Measurements from ENCODE around the gene USP11. TPM values are rescaled to one million over a fixed set of nuclear protein-coding genes. Genes with fewer than 3 reads are reported as not detected.

USP11 gene
- total and polyA plus RNA-seq, 2 experiments from 2014 or later: 64.2 to 65.1 TPM

DNA sequence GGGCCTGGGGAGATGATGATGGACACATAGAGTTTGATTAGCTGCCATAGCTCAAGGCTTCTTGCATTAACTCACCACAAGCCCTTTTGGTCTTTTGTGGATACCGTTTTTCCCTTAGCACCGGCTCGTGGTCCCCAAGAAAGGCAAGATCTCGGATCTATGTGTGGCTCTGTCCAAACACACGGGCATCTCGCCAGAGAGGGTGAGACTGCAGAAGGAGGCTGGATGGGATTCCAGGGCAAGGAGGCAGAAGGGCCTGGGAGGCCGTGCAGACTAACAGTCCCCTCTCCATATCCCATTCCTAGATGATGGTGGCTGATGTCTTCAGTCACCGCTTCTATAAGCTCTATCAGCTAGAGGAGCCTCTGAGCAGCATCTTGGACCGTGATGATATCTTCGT is 9.5 kb downstream of the USP11 start:
- no peak for ATAC-seq
- Histone ChIP-seq H3K4me2 (no peak overlapping the region), H3K9me2 (ENCODE audit: insufficient read depth) (no peaks in the 10 kb centered on the region), H3K4me1 (ENCODE audit: insufficient read depth) (no peaks in the 10 kb centered on the region), H3F3A (replicated peaks; ENCODE audit: low read depth) (no peaks in the 10 kb centered on the region), H2AFZ (no peak overlapping the region), H3K79me2 (replicated peaks; ENCODE audit: insufficient read depth) (peaks cover 14% of the 10 kb centered on the region), H3K4me3 (no peak overlapping the region), H3K27ac (ENCODE audit: low read depth) (no peak overlapping the region), H3K36me3 (ENCODE audit: insufficient read depth) (no peaks in the 10 kb centered on the region), H3K27me3 (ENCODE audit: insufficient read depth) (no peaks in the 10 kb centered on the region), H4K20me1 (replicated peaks; ENCODE audit: insufficient read depth) (no peaks in the 10 kb centered on the region)
- H3K4me1 Mint-ChIP-seq: no peaks in the 10 kb centered on the region
- TF ChIP-seq, protein P1, sequence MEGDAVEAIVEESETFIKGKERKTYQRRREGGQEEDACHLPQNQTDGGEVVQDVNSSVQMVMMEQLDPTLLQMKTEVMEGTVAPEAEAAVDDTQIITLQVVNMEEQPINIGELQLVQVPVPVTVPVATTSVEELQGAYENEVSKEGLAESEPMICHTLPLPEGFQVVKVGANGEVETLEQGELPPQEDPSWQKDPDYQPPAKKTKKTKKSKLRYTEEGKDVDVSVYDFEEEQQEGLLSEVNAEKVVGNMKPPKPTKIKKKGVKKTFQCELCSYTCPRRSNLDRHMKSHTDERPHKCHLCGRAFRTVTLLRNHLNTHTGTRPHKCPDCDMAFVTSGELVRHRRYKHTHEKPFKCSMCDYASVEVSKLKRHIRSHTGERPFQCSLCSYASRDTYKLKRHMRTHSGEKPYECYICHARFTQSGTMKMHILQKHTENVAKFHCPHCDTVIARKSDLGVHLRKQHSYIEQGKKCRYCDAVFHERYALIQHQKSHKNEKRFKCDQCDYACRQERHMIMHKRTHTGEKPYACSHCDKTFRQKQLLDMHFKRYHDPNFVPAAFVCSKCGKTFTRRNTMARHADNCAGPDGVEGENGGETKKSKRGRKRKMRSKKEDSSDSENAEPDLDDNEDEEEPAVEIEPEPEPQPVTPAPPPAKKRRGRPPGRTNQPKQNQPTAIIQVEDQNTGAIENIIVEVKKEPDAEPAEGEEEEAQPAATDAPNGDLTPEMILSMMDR (conservative IDR thresholded peaks at IDR 0.05; ENCODE audit: low read depth in 2 of 2): no peak
- TF ChIP-seq EZH2 (IDR thresholded peaks at IDR 0.05; ENCODE audit: low read depth, unreplicated experiment): no peak
- TF ChIP-seq NANOG (IDR thresholded peaks at IDR 0.05; ENCODE audit: borderline replicate concordance): no peak
- no peak for TF ChIP-seq EZH2phosphoT487 (IDR thresholded peaks at IDR 0.05; ENCODE audit: unreplicated experiment)
- TF ChIP-seq POLR2AphosphoS5 (IDR thresholded peaks at IDR 0.05; ENCODE audit: low read depth): no peak
- TF ChIP-seq, protein P2, sequence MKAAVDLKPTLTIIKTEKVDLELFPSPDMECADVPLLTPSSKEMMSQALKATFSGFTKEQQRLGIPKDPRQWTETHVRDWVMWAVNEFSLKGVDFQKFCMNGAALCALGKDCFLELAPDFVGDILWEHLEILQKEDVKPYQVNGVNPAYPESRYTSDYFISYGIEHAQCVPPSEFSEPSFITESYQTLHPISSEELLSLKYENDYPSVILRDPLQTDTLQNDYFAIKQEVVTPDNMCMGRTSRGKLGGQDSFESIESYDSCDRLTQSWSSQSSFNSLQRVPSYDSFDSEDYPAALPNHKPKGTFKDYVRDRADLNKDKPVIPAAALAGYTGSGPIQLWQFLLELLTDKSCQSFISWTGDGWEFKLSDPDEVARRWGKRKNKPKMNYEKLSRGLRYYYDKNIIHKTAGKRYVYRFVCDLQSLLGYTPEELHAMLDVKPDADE (IDR thresholded peaks at IDR 0.05): no peak
- TF ChIP-seq JUNB (IDR thresholded peaks at IDR 0.05; ENCODE audit: unreplicated experiment): no peak
- no peak for TF ChIP-seq ZNF331 (CRISPR knock-in tag; IDR thresholded peaks at IDR 0.05; ENCODE audit: low read depth)
- TF ChIP-seq STAT1 (IDR thresholded peaks at IDR 0.05; ENCODE audit: unreplicated experiment): no peak
- TF ChIP-seq, protein P3, sequence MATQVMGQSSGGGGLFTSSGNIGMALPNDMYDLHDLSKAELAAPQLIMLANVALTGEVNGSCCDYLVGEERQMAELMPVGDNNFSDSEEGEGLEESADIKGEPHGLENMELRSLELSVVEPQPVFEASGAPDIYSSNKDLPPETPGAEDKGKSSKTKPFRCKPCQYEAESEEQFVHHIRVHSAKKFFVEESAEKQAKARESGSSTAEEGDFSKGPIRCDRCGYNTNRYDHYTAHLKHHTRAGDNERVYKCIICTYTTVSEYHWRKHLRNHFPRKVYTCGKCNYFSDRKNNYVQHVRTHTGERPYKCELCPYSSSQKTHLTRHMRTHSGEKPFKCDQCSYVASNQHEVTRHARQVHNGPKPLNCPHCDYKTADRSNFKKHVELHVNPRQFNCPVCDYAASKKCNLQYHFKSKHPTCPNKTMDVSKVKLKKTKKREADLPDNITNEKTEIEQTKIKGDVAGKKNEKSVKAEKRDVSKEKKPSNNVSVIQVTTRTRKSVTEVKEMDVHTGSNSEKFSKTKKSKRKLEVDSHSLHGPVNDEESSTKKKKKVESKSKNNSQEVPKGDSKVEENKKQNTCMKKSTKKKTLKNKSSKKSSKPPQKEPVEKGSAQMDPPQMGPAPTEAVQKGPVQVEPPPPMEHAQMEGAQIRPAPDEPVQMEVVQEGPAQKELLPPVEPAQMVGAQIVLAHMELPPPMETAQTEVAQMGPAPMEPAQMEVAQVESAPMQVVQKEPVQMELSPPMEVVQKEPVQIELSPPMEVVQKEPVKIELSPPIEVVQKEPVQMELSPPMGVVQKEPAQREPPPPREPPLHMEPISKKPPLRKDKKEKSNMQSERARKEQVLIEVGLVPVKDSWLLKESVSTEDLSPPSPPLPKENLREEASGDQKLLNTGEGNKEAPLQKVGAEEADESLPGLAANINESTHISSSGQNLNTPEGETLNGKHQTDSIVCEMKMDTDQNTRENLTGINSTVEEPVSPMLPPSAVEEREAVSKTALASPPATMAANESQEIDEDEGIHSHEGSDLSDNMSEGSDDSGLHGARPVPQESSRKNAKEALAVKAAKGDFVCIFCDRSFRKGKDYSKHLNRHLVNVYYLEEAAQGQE (IDR thresholded peaks at IDR 0.05; ENCODE audit: unreplicated experiment): no peak
- no peak for TF ChIP-seq CREB1 (CRISPR knock-in tag; IDR thresholded peaks at IDR 0.05; ENCODE audit: low read depth)
- TF ChIP-seq, protein P4, sequence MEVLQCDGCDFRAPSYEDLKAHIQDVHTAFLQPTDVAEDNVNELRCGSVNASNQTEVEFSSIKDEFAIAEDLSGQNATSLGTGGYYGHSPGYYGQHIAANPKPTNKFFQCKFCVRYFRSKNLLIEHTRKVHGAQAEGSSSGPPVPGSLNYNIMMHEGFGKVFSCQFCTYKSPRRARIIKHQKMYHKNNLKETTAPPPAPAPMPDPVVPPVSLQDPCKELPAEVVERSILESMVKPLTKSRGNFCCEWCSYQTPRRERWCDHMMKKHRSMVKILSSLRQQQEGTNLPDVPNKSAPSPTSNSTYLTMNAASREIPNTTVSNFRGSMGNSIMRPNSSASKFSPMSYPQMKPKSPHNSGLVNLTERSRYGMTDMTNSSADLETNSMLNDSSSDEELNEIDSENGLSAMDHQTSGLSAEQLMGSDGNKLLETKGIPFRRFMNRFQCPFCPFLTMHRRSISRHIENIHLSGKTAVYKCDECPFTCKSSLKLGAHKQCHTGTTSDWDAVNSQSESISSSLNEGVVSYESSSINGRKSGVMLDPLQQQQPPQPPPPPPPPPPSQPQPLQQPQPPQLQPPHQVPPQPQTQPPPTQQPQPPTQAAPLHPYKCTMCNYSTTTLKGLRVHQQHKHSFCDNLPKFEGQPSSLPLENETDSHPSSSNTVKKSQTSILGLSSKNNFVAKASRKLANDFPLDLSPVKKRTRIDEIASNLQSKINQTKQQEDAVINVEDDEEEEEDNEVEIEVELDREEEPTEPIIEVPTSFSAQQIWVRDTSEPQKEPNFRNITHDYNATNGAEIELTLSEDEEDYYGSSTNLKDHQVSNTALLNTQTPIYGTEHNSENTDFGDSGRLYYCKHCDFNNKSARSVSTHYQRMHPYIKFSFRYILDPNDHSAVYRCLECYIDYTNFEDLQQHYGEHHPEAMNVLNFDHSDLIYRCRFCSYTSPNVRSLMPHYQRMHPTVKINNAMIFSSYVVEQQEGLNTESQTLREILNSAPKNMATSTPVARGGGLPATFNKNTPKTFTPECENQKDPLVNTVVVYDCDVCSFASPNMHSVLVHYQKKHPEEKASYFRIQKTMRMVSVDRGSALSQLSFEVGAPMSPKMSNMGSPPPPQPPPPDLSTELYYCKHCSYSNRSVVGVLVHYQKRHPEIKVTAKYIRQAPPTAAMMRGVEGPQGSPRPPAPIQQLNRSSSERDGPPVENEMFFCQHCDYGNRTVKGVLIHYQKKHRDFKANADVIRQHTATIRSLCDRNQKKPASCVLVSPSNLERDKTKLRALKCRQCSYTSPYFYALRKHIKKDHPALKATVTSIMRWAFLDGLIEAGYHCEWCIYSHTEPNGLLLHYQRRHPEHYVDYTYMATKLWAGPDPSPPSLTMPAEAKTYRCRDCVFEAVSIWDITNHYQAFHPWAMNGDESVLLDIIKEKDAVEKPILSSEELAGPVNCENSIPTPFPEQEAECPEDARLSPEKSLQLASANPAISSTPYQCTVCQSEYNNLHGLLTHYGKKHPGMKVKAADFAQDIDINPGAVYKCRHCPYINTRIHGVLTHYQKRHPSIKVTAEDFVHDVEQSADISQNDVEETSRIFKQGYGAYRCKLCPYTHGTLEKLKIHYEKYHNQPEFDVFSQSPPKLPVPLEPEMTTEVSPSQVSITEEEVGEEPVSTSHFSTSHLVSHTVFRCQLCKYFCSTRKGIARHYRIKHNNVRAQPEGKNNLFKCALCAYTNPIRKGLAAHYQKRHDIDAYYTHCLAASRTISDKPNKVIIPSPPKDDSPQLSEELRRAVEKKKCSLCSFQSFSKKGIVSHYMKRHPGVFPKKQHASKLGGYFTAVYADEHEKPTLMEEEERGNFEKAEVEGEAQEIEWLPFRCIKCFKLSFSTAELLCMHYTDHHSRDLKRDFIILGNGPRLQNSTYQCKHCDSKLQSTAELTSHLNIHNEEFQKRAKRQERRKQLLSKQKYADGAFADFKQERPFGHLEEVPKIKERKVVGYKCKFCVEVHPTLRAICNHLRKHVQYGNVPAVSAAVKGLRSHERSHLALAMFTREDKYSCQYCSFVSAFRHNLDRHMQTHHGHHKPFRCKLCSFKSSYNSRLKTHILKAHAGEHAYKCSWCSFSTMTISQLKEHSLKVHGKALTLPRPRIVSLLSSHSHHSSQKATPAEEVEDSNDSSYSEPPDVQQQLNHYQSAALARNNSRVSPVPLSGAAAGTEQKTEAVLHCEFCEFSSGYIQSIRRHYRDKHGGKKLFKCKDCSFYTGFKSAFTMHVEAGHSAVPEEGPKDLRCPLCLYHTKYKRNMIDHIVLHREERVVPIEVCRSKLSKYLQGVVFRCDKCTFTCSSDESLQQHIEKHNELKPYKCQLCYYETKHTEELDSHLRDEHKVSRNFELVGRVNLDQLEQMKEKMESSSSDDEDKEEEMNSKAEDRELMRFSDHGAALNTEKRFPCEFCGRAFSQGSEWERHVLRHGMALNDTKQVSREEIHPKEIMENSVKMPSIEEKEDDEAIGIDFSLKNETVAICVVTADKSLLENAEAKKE (CRISPR knock-in tag; IDR thresholded peaks at IDR 0.05): no peak
- no peak for TF ChIP-seq ZNF114 (CRISPR knock-in tag; IDR thresholded peaks at IDR 0.05)
- no peak overlapping the region for H3K4me3 Mint-ChIP-seq
- H3K27me3 Mint-ChIP-seq (ENCODE audit: insufficient read depth, low read depth, poor library complexity): peaks cover 8% of the 10 kb centered on the region
- H3K36me3 Mint-ChIP-seq (ENCODE audit: low read depth): peaks cover 55% of the 10 kb centered on the region
- H3K9me3 Mint-ChIP-seq: no peaks in the 10 kb centered on the region
- no peak for DNase-seq (ENCODE audit: low spot score)
- H3K27ac Mint-ChIP-seq: no peak overlapping the region
